Activated CD8-positive, alpha-beta memory T cell treated with anti-CD3 and anti-CD28 coated beads, Interleukin-2, amount 50 U/mL, for 1 hour (primary cell): Measurements from ENCODE around the gene CATSPER4.
A peak's percentile ranks its signal among the peaks of the same experiment; 100 is the strongest.

Experiments used
- DNase-seq: peaks from one replicate; pipeline ENCODE4 v3.0.0-alpha.2; 2020; ENCODE audit errors: extremely low read depth

CATSPER4 gene

GRCh38 chr1:26164861-26165842 lies 25.2 kb upstream of the CATSPER4 start:
- DNase-seq: no peak

GRCh38 chr1:26166719-26167281 lies 23.6 kb upstream of the CATSPER4 start:
- DNase-seq: no peak

GRCh38 chr1:26168410-26169197 lies 21.8 kb upstream of the CATSPER4 start, which contains the start of gene C1orf232:
TSS of gene C1orf232 (minus strand) at chr1:26168963. CDS start at chr1:26168499, 464 bp downstream.
- DNase-seq: no peak

- DNase-seq: no peak
These were observed 21.2 kb upstream of the CATSPER4 start for GRCh38 chr1:26169198-26169554.

- DNase-seq: peak; percentile 45
These were observed 20.5 kb upstream of the CATSPER4 start, which contains the start of gene ZNF593 for GRCh38 chr1:26169669-26170471. TSS of gene ZNF593 (plus strand) at chr1:26169908. CDS start at chr1:26169984, 76 bp downstream.

- DNase-seq: no peak
These were observed 20.0 kb upstream of the CATSPER4 start for GRCh38 chr1:26170472-26170821.

- DNase-seq: no peak
These were observed 19.0 kb upstream of the CATSPER4 start, which contains the start of gene ZNF593OS for GRCh38 chr1:26171084-26172072. TSS of gene ZNF593OS (minus strand) at chr1:26171832. CDS start at chr1:26171661, 171 bp downstream.

DNA sequence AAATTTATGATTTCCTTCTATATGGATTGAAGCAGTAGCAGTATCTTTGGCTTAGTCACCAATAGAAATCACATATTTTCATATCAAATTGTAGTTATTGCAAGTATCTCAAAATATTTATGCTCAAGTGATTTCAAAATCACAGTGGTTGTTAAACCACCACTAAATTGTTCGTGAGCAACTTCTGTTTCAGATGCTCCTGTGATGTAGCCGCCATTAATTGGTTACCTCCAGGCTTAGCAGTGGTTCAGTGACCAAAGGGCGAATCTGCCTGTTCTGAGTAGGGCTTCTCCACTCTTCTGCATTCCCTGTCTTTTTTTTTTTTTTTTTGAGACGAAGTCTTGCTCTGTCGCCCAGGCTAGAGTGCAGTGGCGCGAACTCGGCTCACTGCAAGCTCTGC lies 15.1 kb upstream of the CATSPER4 start:
- no peak for DNase-seq

- DNase-seq: no peak
These were observed 13.2 kb upstream of the CATSPER4 start, which contains the start of gene CNKSR1 for GRCh38 chr1:26177182-26177684. TSS of gene CNKSR1 (plus strand) at chr1:26177491. CDS start at chr1:26177548, 57 bp downstream.

DNA sequence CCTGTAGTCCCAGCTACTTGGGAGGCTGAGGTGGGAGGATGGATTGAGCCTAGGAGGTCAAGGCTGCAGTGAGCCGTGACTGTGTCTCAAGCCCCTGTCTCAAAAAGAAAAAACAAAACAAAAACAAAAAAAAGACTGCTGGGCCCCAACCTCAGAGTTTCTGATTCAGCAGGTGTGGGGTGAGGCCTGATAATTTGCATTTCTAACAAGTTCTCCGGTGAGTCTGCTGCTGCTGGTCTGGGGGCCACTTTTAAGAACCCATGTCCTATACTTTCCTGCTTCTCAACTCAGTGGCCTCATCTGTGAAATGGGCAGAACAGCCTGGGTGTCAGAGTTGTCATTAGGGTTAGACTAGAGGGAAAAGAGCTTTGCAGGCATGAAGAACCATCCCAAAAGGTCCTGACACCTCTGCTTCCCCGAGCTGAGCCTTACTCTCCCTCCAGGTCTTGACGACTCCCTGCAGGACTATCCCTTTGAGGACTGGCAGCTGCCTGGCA lies 10.3 kb upstream of the CATSPER4 start:
- no peak for DNase-seq

DNA sequence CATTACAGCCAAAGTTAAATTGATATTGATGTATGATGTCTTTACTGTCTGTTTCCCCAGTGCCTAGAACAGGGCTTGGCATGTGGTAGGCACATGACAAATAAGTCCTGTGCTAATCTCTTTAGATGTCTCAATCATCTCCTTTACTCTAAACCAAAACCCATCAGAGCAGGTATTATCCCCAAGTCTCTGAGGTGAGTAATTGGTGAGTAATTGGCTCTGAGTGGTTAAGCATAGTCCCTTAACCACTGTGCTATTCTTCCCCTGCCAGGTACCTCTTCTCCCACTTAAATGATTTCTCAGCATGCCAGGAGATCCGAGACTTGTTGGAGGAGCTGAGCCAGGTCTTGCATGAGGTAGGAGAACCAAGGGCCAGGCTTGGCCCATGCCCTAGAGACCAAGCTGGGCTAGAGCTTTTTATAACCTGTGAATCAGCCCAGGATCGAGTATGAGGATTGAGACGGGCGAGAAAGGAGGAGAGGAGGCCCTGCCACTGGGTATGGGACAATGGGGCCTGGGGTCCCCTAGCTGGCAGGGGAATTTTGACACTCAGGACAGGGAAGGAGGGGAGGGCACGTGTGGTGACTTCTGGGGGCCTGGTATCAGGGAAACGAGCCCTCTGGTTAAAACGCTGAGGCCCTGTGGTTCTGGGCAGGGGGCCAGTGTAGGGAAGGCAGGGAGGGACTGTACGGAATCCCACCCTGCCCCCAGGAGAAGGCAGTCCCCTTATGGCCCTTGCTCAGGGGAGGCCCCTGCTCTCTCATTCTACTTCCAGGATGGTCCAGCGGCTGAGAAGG lies 8.6 kb upstream of the CATSPER4 start:
- DNase-seq: no peak

DNA sequence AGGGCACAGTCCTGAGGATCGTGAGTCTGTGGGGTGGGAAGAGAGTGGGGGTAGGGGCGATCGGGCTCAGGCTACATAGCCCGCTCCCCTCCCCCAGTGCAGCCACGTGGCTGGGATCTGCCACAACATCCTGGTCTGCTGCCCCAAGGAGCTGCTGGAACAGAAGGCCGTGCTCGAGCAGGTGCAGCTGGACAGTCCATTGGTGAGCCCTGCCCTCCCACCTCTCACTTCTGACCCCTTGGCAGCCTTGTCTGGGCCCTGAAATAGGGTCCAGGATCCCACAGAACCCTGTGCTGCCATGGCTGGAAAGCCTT lies 8.1 kb upstream of the CATSPER4 start:
- DNase-seq: no peak

GRCh38 chr1:26184086-26184485 lies 6.3 kb upstream of the CATSPER4 start:
- DNase-seq: no peak

GRCh38 chr1:26184883-26185282 lies 5.5 kb upstream of the CATSPER4 start:
- no peak for DNase-seq

- DNase-seq: no peak
These were observed 2.5 kb upstream of the CATSPER4 start for GRCh38 chr1:26187882-26188281.

GRCh38 chr1:26188477-26188876 lies 1.9 kb upstream of the CATSPER4 start:
- no peak for DNase-seq

DNA sequence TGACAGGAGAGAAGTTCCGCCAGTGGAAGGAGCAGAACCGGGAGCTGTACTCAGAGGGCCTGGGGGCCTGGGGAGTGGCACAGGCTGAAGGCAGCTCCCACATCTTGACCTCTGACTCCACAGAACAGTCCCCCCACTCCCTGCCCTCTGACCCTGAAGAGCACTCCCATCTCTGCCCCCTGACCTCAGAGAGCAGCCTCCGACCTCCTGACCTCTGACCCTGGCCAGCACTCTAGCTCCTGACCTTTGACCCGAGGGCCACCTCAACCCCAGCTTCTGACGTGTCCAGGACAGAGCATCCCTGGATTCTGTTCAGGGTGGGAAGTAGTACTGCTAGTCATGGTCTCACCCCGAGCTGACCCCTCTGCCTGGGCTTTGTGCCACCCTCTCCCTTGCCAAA lies 1.1 kb upstream of the CATSPER4 start:
- DNase-seq: no peak

- DNase-seq: no peak
These were observed 589 bp upstream of the CATSPER4 start for GRCh38 chr1:26189751-26190275.

DNA sequence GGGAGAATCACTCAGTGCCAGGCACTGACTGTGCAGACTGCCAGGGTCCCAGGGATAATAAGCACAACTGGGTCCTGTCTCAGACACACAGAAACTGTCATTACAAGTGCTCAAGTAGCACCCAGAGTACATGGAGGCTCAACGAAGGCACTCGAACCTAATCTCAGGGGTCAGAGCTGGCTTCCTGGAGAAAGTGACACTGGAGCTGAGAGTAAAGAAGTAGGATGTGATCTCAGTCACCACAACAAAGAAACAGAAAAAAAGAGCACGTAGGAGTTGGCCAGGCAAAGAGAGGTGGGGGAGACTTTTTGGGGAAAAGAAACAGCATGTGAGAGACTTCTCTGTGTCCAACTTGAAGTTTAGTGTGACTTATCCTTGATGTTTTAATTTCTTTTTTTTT lies 1.3 kb downstream of the CATSPER4 start:
- DNase-seq: no peak
